Measurements from ENCODE around the gene TMEM50B. TPM values are rescaled to one million over a fixed set of nuclear protein-coding genes. Genes with fewer than 3 reads are reported as not detected.

Gene TMEM50B
- total RNA-seq (10 to 100 TPM; 38.4 to 40.3 TPM), total RNA-seq (20.0 to 164 (median 82.3) reads per million in 172 experiments)
- polyA plus RNA-seq (2013, experiment 1 of 2), result 66.6 TPM
- polyA plus RNA-seq (2013, experiment 2 of 2), result 58.7 TPM

DNA sequence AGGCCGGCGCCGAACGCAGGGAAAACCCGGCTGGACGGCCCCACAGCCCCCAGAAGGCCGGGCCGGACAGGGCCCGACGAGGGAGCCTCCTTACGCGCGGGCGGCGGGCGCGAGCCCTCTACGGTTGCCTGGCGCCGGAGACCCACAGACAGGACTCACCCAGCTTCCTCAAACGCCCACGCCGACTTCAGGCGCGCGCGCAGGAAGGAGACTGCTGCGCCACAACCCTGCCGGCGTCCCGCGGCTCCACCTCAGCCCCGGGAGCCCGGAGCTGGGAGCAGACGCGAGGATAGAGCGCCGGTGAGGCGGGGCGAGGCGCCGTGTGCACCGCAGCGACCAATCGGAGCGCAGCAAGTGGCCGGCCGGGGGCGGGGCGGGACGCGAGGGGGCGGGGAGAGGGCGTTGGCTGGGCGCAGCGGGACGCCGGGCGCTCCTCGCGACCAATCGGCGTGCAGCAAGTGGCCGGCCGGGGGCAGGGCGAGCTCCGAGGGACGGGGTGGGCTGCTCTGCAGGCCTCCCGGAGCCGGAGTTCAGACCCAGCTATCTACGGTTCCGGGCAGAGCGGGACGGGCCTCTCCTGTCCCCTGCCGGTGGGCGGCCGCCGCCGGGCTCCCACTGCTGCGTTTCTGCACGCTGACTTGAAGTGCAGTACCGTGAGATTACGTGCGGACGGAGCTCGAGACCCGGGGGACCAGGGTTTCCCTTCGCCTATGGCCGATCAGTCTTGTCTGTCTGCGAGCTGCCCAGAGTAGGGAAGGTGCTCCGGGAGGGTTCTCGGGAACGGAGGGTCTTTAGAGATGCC is at the start of gene TMEM50B:
TMEM50B (minus strand) TSS at position 296 of the 802 bp plus-strand sequence. CDS start 11,089 bp downstream, outside the sequence.
- H3K9me3 ChIP-seq (ENCODE audit: control insufficient read depth in 1 of 2, insufficient read depth in 1 of 2, low read length in 2 of 2), result no peaks in the 10 kb centered on the region
- no peaks in the 10 kb centered on the region for H3K36me3 ChIP-seq (ENCODE audit: insufficient read depth, low read length)
- DNase-seq, result peak; percentile 91 to 99 (median 96)
- Mint-ChIP-seq H3K9me3 (no peaks in the 10 kb centered on the region), H3K36me3 (ENCODE audit: low read depth) (peaks cover 4% of the 10 kb centered on the region), H3K27me3 (no peaks in the 10 kb centered on the region), H3K27ac (peak within 1 kb of the TSS; percentile 96), H3K4me1 (ENCODE audit: low read depth) (peaks cover 19% of the 10 kb centered on the region), H3K4me3 (peak within 1 kb of the TSS; percentile 89)
- H3K4me1 ChIP-seq (ENCODE audit: insufficient read depth, low read length), result peaks cover 22% of the 10 kb centered on the region
- intact Hi-C loops (cut with DNase I, micrococcal nuclease), result loop anchor here (1.0 to 10.0 kb wide), 8 partner anchors 8 to 1085 kb away; partner anchors contain the start of genes GART (in 2 of the 2), DNAJC28 (in 1 of the 2), PAXBP1 (in 1 of the 2) and SON (in 1 of the 2)
- POLR2A ChIA-PET, result interaction anchor here (0.6 to 4.7 kb wide), 40 partner anchors 10 to 1068 kb away, joined by 3 to 197 read pairs (median 4); partner anchors contain the start of genes CFAP298, DNAJC28, DONSON and EVA1C
- TF ChIP-seq, protein P1, sequence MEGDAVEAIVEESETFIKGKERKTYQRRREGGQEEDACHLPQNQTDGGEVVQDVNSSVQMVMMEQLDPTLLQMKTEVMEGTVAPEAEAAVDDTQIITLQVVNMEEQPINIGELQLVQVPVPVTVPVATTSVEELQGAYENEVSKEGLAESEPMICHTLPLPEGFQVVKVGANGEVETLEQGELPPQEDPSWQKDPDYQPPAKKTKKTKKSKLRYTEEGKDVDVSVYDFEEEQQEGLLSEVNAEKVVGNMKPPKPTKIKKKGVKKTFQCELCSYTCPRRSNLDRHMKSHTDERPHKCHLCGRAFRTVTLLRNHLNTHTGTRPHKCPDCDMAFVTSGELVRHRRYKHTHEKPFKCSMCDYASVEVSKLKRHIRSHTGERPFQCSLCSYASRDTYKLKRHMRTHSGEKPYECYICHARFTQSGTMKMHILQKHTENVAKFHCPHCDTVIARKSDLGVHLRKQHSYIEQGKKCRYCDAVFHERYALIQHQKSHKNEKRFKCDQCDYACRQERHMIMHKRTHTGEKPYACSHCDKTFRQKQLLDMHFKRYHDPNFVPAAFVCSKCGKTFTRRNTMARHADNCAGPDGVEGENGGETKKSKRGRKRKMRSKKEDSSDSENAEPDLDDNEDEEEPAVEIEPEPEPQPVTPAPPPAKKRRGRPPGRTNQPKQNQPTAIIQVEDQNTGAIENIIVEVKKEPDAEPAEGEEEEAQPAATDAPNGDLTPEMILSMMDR (IDR thresholded peaks at IDR 0.05), result peak; percentile 0
- CTCF ChIA-PET, result interaction anchor here (0.7 to 4.6 kb wide), 15 partner anchors 11 to 868 kb away, joined by 3 to 46 read pairs (median 4); partner anchors contain the start of genes CFAP298, DNAJC28, DONSON and GART
- ATAC-seq (ENCODE audit: poor library complexity), result peak; percentile 89
- peak within 1 kb of the TSS; percentile 80 to 90 for H3K27ac ChIP-seq (ENCODE audit: low read depth in 1 of 2, low read length in 2 of 2)
- H3K27me3 ChIP-seq (ENCODE audit: control insufficient read depth in 1 of 2, insufficient read depth in 2 of 2, low read length in 2 of 2), result no peaks in the 10 kb centered on the region
- H3K4me3 ChIP-seq (ENCODE audit: low read length), result peak within 1 kb of the TSS; percentile 88

DNA sequence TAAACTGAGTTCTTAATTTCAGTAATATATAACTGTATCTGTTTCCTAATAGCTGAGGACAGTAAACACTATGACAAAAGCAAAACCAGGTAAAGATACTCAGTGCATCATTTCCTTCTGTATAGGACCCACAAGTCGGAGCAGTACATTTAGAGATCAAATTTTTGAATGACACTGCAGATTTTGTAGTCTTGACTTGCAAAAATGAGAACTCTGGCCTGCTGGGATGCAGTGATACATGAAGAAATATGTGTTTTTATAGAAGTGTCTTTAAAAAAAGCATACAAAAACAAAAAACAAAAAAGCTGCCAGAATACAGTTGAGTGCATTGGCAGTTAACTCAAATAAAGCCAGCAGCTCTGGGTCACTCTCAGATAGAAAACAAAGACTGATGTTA is 43.2 kb upstream of the TMEM50B start:
- POLR2A ChIA-PET, result no interaction called here
- peaks cover 51% of the 10 kb centered on the region for H3K36me3 ChIP-seq (ENCODE audit: insufficient read depth, low read length)
- DNase-seq, result no peak
- H3K9me3 ChIP-seq (ENCODE audit: control insufficient read depth in 1 of 2, insufficient read depth in 1 of 2, low read length in 2 of 2), result no peaks in the 10 kb centered on the region
- ATAC-seq (ENCODE audit: poor library complexity), result no peak
- no peaks in the 10 kb centered on the region for H3K9me3 Mint-ChIP-seq
- no peaks in the 10 kb centered on the region for H3K27me3 ChIP-seq (ENCODE audit: control insufficient read depth in 1 of 2, insufficient read depth in 2 of 2, low read length in 2 of 2)
- TF ChIP-seq, protein P1 (IDR thresholded peaks at IDR 0.05), result no peak
- H3K27me3 Mint-ChIP-seq, result no peaks in the 10 kb centered on the region
- H3K4me1 ChIP-seq (ENCODE audit: insufficient read depth, low read length), result no peaks in the 10 kb centered on the region
- no peak overlapping the region for H3K27ac ChIP-seq (ENCODE audit: low read depth in 1 of 2, low read length in 2 of 2)
- H3K4me3 Mint-ChIP-seq, result no peak overlapping the region
- CTCF ChIA-PET, result no interaction called here
- intact Hi-C loops (cut with DNase I, micrococcal nuclease), result no loop called here
- H3K27ac Mint-ChIP-seq, result no peak overlapping the region
- no peak overlapping the region for H3K4me3 ChIP-seq (ENCODE audit: low read length)
- H3K36me3 Mint-ChIP-seq (ENCODE audit: low read depth), result peaks cover 68% of the 10 kb centered on the region
- no peaks in the 10 kb centered on the region for H3K4me1 Mint-ChIP-seq (ENCODE audit: low read depth)

DNA sequence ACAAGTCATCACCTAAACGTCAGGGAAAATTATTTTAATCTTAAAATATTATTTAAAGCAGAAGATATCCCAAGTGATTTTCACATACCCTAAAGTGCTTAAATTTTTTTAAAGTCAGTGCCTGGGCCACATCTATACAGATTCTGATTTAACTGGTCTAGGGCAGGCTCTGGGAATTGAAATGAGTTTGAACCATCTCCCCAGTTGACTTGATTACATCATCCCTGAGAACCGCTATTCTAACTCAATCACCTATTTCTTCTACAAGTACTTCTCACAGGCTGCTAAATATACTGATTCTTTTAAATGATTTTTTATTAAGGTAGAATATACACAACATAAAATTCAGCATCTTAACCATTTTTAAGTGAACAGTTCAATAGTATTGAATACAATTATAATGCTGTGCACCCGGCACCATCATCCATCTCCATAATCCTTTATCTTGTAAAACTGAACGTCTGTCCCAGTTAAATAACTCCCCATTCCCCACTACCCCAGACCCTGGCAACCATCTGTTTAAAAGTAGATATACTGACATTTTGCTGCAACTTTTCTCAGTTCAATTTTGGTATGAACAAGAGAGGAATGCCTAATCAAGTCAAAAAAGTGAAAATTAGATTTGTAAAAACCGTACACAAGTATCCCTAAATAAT is 42.7 kb upstream of the TMEM50B start:
- H3K4me1 Mint-ChIP-seq (ENCODE audit: low read depth), result no peaks in the 10 kb centered on the region
- no peak for DNase-seq
- H3K27me3 Mint-ChIP-seq, result no peaks in the 10 kb centered on the region
- CTCF ChIA-PET, result no interaction called here
- TF ChIP-seq, protein P1 (IDR thresholded peaks at IDR 0.05), result no peak
- peaks cover 51% of the 10 kb centered on the region for H3K36me3 ChIP-seq (ENCODE audit: insufficient read depth, low read length)
- intact Hi-C loops (cut with DNase I, micrococcal nuclease), result no loop called here
- H3K27ac ChIP-seq (ENCODE audit: low read depth in 1 of 2, low read length in 2 of 2), result no peak overlapping the region
- no peaks in the 10 kb centered on the region for H3K4me1 ChIP-seq (ENCODE audit: insufficient read depth, low read length)
- ATAC-seq (ENCODE audit: poor library complexity), result no peak
- H3K4me3 ChIP-seq (ENCODE audit: low read length), result no peak overlapping the region
- no peak overlapping the region for H3K27ac Mint-ChIP-seq
- H3K9me3 ChIP-seq (ENCODE audit: control insufficient read depth in 1 of 2, insufficient read depth in 1 of 2, low read length in 2 of 2), result no peaks in the 10 kb centered on the region
- no peak overlapping the region for H3K4me3 Mint-ChIP-seq
- peaks cover 68% of the 10 kb centered on the region for H3K36me3 Mint-ChIP-seq (ENCODE audit: low read depth)
- no peaks in the 10 kb centered on the region for H3K27me3 ChIP-seq (ENCODE audit: control insufficient read depth in 1 of 2, insufficient read depth in 2 of 2, low read length in 2 of 2)
- H3K9me3 Mint-ChIP-seq, result no peaks in the 10 kb centered on the region
- POLR2A ChIA-PET, result no interaction called here

Data from CD4-positive, alpha-beta T cell (primary cell).